Cardiac septum (tissue), 1 donor: ENCODE measurements around the gene ANKS1A. TPM values are rescaled to one million over a fixed set of nuclear protein-coding genes. Genes with fewer than 3 reads are reported as not detected.

Experiments used
- DNase-seq: peaks from one replicate; pipeline ENCODE4 v3.0.0-alpha.2; 2020; ENCODE audit warnings: low spot score
- intact Hi-C: fragments of 100-400 bp; cut with DNase I; formaldehyde crosslinking; loops from one replicate; pipeline ENCODE4 v1.14.0; 2022
- total RNA-seq: library from RNA; stranded (reverse); fragmentation: NEBNext Ultra II Directional; extraction: Animal tissue kit (Norgen Biotek cat#: 25700); gene quantifications from one replicate; pipeline ENCODE4 v1.2.1, GENCODE V29; 2021
- donor health status: DM: no; HTN: no; CAD: no.

The ANKS1A gene
- total RNA-seq, 1 donor from 2014 or later = 29.5 TPM

DNA sequence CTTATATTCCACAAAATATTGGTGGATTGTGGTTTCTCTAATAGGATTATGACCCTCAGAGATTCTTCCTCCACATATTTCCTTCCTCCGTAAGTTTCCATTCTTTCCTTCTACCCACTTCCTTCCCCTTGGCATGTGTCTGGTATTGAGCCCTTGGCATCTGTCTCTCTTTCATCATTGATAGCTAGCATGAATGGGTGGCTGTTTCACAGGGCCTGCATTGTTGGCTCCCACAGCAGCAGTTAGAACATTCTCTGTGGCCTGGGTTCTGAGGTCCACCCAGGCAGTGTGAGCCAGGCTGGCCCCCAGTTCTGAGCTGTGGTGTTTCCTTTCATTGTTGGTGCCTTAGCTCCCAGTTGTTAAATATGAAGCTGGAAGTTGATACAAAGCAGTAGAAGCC lies 125.3 kb downstream of the ANKS1A start:
- intact Hi-C loops = no loop called here
- DNase-seq = no peak

DNA sequence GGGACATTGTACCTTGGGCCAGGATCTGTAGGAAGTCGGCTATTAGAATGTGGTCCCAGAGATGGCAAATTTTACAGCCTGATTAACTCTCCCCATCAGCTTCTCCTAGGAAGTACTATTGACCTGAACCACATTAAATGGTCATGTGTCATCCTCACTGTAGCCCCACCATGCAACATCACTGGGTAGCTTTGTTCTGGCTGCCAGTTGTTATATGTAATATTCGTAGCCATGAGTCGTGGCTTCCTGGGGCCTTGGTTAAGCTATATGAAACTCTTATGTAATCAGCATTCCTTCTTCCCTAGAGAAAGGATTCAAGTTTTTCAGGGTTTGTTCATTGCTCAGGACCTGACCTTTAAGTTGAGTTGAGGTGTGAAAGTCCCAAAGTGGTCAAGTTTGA lies 125.7 kb downstream of the ANKS1A start:
- intact Hi-C loops = loop anchor here (5.0 kb wide), 1 partner anchor 43 kb away; no protein-coding TSS in a partner anchor
- DNase-seq = no peak

DNA sequence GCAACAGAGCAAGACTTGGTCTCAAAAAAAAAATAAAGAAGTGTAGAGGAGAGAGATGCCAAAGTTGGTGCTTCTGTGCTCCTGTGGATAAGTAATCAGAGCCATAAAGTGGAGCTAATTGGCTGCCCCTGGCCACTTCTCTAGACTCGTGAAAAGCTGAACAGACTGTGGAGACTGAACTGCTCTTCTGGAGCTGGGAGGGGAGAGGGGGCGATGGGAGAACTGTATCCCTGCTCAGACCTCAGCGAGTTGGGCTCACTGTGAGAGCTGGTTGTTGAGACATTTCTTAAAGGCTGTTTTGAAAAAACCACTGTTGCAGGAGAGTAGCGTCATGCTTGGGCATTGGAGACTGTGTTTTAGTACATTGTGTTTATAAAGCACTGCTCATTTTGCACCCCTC lies 126.4 kb downstream of the ANKS1A start:
- intact Hi-C loops = loop anchor here (5.0 kb wide), 1 partner anchor 42 kb away; no protein-coding TSS in a partner anchor
- DNase-seq = no peak

DNA sequence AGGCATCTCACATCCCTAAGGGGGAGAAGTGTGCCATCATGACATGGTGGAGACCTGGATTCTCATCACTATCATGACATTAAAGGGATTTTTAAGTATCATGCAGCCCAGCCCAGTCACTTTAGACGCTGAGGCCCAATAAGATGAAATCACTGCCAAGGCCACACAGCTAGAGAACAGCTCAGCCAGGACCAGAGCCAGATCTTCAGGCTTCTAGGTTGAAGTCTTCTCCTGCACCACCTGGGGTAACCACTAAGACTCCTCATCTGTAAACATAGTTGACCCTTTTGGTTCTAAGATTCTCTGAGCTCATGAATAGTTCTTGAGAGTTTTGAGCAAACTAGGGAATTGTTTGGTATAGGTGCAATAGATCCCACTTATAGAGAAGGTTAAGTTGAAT lies 126.9 kb downstream of the ANKS1A start:
- intact Hi-C loops = loop anchor here (2.0 to 5.0 kb wide), 2 partner anchors 29 to 41 kb away; no protein-coding TSS in a partner anchor
- no peak for DNase-seq

DNA sequence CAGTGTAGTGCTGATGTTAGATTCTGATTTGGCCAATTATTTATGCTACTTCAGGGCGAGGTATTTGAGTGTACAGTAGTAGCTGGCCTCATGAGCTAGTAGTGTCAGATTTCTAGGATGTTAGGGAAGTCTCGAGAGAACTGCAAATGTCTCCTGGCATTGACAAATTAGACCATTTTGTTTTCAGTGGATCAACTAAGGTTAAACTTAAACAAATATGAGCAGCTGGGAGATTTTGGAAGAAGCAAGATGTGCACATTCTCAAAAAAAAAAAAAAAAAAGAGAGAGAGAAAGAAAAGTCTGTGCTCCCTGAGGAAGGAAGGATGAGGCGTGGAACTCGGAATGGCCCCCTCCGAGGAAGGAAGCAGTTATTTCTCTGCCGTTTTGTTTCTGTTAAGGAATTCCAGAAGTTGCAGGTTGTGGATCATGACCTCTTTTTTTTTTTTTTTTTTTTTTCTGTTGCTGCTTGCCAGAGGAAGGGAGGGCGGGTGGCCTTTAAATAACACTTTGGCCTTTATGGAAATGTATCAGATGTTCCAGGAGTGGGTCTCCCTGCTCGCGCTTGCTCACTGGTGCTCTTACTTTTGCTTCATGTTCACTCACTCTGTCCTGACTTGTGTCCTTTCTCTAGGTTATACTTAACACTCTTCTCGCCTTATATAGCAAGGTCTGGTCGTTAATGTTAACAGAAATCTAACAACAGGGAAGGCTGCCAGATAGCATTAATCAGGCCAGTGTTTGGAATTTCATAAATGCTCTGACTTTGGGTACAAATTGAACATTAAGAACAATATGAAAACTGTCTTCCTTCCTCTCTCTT lies 127.7 kb downstream of the ANKS1A start:
- no peak for DNase-seq
- intact Hi-C loops = loop anchor here (2.0 to 5.0 kb wide), 2 partner anchors 28 to 41 kb away; no protein-coding TSS in a partner anchor

DNA sequence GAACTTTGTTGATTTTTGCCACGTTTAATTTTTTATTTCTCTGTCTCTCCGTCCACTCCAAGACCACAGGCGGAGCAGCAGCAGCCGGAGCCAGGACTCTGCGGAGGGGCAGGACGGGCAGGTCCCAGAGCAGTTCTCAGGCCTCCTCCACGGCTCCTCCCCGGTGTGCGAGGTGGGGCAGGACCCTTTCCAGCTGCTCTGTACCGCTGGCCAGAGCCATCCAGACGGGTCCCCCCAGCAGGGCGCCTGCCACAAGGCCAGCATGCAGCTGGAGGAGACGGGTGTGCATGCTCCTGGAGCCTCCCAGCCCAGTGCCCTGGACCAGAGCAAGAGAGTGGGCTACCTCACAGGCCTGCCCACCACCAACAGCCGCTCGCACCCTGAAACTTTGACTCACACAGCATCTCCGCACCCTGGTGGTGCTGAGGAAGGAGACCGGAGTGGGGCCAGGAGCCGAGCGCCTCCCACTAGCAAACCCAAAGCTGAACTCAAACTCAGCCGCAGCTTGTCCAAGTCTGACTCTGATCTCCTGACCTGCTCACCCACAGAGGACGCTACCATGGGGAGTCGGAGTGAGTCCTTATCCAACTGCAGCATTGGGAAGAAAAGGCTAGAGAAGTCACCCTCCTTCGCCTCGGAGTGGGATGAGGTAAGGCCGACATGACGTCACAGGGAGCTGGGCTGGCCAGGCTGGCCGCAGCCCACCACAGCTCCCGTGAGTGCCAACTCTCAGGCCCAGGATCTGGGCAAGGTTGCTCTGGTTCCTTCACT lies 128.5 kb downstream of the ANKS1A start:
- DNase-seq = no peak
- intact Hi-C loops = loop anchor here (2.0 to 5.0 kb wide), 2 partner anchors 27 to 40 kb away; no protein-coding TSS in a partner anchor

DNA sequence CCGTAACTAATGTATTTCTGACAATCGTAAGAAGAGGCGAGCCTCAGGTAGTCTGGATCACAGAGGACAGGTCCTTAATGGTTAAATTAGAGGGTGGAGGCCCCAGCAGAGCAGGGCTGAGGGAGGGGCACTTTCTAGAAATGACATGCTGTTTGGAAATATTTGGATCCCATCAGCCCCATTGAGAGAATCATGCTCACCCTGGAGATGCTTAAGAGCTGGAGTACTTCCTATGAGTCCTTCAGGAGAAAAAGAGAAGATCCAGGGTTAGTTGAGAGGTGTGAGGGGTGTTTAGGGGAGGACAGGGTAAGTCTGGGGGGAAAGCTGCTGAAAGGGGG lies 129.1 kb downstream of the ANKS1A start:
- intact Hi-C loops = loop anchor here (5.0 kb wide), 1 partner anchor 39 kb away; no protein-coding TSS in a partner anchor
- DNase-seq = no peak

DNA sequence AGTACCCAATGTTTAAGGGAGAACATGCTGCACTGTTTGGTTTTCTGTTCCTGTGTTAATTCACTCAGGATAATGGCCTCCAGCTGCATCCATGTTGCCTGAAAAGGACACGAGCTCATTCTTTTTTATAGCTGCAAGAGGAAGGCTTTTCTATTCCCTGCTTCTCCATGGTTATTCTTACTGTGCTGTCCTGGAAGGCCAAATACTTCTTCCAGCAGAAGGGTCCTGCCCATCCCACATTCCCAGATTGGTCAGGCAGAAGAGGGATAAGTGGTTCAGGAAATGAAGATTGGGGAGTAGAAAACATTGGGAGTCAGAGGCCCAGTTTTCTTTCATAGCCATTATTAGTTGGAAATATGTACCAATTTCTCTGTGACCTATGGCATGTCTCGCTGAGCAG lies 129.7 kb downstream of the ANKS1A start:
- intact Hi-C loops = loop anchor here (5.0 kb wide), 1 partner anchor 39 kb away; no protein-coding TSS in a partner anchor

DNA sequence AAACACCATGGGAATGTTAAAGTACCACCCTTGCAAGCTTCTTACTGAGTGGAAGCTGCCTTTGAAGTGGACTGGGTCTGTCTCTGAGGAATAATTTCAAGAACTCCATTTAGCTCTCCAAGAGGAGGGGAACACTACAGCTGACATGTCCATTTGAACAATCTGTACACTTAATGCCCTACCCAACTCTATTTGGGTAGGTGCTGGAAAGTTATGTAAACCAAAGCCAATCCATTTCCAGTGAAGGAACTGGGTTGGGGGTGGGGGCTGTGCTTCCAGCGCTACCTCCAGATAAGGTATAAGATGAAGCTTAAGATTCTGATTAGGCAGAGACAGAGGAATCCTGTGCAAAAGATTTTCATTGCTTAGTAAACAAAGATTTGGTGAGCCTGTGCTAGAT lies 130.1 kb downstream of the ANKS1A start:
- intact Hi-C loops = loop anchor here (5.0 kb wide), 1 partner anchor 38 kb away; no protein-coding TSS in a partner anchor

More for the DNA sequence above, 129.7 kb downstream of the ANKS1A start:
- DNase-seq = no peak

DNA sequence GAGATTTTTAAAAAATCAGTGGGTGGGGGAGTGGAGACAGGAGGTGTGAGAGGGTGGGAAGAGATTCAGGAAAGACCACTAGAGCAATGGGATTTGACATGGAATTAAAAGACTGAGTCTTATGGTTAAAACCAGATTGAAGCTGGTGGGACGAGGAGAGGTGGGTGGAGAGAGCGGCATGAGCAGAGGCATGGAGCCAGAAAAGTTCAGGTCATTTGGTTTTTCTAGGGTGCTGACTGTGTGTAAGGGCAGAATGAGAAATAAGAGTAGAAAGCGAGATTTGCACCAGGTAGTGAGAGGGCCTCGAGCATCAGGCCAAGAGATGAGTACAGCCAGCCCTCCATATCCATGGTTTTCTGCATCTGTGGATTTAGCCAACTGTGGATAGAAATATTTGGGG lies 130.8 kb downstream of the ANKS1A start:
- DNase-seq = no peak
- intact Hi-C loops = loop anchor here (5.0 kb wide), 2 partner anchors 37 to 77 kb away; no protein-coding TSS in a partner anchor

More for the DNA sequence above, 130.1 kb downstream of the ANKS1A start:
- no peak for DNase-seq

DNA sequence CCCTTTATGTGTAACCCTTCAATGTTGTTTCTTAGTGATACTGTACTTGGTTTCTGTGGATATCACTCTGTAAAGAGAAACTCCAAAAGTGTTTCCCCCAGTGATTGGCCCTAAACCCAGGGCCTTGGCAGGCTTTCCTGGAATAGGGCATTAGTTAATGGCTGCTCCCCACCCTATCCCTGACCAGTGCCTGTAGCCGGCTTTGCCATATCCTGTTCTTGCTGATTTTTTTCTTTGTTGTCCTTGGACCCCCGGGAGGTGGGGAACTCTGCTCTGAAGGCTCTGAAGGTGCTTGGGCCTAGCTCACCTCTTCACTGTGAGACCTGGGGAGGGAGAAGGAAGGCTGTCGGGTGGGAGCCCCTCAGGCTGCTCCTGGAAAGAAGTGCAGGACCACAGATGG lies 131.9 kb downstream of the ANKS1A start:
- no peak for DNase-seq
- intact Hi-C loops = loop anchor here (5.0 kb wide), 1 partner anchor 76 kb away; no protein-coding TSS in a partner anchor

DNA sequence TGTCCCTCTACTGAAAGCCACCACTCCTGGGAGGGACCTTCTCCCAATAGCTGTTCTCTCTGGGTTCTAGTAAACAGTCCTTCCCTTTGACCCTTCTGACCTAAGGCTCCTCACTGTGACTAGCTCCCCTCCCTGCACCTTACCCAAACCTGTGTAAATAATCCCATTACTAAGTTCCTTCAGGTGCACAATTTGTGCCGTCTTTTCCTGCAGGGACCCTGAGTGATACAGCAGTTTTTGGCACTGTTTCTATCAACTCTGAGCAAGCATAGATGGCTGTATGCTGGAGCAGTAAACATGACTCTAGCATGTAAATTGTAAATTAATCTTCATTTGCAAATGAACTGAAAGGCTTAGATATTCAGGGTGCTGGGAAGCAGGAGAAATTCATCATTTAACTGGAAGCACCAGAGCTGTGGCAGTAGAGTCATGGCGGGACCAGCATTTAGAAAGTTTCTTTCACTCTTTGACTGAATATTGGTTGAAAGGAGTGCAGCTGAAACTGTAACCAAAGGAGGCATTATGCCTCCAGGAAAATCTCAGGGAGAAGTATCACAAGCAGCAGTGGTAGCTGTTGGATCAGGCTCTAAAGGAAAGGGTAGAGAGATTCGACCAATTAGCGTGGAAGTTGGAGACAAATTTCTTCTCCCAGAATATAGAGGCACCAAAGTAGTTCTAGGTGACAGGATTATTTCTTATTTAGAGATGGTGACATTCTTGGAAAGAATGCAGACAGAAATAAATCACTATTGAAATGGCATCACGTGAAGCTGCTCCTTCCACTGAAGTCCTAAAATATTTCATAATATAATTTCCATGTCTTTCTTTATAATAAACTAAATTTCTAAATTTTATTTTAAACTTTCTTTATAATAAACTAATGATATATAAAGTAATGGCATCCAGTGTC lies 134.3 kb downstream of the ANKS1A start:
- no peak for DNase-seq
- intact Hi-C loops = loop anchor here (5.0 kb wide), 1 partner anchor 74 kb away; no protein-coding TSS in a partner anchor

DNA sequence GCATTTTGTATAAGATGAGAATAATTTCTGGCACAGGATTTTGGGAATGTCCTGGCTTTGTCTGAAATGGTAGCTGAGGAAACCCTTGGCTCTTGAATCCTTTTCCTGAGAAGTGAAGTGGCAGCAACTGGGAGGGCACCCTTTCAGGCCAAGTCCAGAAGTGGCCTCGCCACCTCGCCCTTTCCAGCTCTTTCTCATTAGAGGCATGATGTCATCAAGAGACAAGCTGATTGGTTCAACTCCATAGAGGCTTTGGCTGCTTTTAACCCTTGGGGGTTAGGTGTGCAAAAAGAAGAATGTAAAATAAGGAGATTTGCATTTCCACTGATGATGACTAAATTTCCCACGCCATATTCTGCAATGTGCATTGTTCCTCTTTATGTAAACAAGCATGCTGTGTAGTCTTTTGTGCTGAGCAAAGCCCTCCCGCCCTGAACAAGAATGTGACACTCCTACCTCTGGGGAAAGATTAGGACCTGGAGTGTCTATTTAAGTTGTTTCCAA lies 135.5 kb downstream of the ANKS1A start:
- no peak for DNase-seq
- intact Hi-C loops = loop anchor here (5.0 kb wide), 1 partner anchor 73 kb away; no protein-coding TSS in a partner anchor

DNA sequence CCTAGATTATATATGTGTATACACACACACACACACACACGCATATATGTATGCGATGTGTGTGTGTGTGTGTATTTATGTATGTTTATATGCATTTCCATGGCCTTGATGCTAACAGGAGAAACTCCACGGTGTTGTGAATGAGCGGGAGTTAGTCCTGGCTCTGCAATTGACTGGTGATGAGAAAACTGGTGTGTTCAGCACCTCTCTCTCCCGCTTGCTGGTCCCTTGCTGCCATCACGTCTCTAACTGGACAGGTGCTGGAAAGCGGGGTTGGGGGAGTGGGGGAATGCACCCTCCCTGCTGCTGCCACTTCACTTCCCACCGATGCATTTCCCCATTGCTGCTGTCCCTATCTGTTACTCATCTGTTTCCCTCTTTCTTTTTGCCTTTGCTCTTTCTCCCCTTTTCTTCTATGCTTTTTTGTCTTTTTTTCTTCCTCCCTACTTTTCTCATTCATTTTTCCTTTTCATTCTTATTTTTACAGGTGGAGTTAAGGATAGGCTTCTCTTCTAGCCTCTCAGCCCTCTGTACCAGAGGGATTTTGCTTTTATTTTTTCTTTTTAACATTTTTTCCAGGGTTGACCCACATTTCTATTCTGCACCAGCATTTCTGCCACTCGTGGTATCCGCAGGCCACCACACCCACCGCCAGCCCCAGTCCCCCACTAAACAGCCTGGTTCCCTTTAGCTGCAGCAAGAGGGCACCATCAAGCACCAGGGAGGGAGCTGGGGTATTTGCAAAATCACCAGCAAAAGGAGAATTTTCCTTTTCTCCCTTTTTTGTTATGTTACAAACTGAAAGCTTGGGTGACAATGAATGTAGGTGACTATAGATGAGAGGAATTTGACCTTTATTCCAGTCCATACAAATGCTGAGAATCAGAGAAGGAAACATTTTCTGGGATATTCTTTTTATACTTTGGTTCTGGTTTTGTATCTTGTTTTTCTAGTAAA lies 136.5 kb downstream of the ANKS1A start:
- no peak for DNase-seq
- intact Hi-C loops = no loop called here

DNA sequence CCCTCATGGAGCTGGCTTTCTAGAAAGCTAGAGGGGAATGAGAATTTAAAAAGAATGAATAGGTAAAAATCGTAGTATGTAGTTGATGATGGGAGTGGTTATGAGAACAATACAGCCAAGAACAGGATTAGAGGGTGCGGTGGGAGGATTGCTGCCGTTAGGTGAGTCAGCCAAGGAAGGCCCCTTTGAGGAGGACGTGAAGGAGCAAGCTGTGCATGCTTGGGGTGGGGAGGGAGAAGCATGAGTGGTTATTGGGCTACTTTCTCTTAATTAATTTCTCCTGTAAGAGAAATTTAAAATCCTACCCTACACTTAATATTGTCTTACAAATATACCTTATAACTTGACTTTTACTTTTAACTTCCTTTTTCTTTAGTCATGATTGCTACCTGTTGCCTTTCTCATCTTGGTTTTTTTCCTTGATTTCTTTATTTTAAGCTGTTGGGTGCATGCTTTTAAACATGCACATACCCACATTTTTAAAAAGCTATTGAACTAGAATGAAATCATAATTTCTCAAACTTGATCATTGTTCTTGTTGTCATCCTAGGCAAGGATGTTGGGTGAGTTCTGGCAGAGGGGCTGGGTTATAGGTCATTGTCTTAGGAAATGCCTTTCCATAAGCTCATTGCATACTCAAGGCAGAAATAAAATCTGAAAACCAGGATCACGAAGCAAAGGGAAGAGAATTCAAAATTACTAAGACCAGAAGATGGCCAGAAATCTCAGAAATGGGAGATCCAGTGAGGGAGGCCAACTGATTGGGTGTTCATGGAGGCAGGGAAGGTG lies 137.6 kb downstream of the ANKS1A start:
- no peak for DNase-seq
- intact Hi-C loops = no loop called here

DNA sequence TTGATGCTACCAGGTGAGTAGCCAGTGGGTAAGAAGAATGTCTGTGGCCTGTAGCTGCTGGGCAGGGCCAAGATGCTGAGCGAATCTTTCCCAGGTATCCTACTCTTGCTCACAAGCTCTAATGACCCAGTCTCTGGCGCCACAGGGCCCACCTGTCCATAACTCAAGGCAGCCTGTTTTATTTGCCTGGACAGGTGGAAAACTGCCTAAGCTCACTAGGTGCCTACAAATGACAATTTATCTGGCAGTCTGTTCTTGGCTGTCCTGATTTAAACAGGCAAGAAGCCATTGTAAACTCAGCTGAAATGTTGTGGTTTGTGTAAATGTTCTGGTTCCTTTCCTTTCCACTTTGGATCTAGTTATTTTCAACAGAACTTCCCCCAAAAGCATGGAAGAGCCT lies 138.8 kb downstream of the ANKS1A start:
- no peak for DNase-seq
- intact Hi-C loops = no loop called here
